DMS79 (cell line): ENCODE data around the gene SP140L.
"Not testable (repeated sequence)": the region's sequence is repeated elsewhere in the genome, so short reads cannot be mapped to it uniquely, and the experiment has no call there.

Source experiments
- DNase-seq: peaks from one replicate; lab custom pipeline; 2025; lab: John Stamatoyannopoulos, UW

SP140L gene

DNA sequence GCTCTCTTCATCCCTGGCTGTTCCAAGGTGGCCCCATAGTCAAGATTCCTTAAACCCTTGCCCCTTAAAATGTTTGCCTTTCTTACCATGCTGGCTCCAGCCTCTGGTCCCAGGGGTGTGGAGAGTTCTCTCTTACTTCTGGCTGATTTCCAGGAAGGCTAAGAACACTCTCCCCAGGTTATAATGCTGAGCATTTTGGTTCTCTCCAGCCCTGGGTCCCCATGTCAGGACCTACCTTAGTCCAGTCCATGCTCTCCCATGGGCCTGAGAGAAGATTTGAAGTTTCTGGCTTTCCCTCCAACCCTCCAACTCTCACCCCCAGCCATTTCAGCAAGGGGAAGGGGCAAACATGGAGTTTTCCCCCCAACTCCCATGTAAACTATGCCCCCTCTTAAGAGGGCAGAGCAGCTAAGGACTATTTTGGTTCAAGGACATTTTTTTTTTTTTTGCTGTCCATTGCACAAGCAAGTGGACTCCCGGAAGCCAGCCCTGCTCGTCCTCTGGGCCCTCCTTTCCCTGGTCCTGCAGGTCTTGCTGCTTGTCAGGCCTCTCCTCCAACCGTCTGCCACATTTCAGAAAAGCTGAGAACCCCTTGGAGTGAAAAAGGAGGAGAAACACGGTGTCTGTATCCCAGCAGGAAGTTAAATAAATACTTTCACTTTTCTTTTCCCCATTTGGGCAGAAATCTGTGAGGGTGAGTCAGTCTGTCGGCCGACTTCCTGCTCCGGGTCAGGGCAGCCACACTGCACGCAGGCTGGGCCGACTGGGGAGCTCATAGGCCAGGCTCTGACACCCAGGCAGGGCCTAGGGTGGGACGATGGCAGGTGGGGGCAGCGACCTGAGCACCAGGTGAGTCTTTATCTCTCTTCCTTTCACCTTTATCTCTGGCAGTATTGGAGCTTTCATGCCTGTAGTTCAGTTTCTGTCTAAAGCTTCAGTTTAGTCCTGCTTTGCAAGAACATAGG lies at the start of gene SP140L:
TSS of gene SP140L (plus strand) at position 741 of the 965 bp plus-strand sequence. CDS start at position 818, 77 bp downstream.
- DNase-seq = no peak

DNA sequence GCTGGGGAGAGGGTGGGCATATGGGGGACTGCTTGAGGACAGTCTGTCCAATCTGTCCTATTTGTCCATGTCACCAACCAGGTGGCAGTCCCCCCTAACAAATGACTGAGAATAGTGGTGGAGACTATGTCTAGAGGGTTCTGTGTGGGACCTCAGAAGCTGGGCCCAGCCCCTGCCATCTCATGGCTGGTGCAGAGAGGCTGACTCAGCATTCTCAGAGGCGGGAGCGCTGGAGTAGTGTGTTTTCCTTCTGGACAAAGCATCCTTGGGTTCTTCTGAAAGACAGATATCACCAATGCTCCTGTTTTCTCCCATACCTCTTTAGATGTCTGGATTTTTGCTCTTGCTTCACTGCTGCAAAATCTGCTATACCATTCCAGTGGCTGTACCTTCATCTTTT lies 44.1 kb upstream of the SP140L start:
- DNase-seq = no peak

DNA sequence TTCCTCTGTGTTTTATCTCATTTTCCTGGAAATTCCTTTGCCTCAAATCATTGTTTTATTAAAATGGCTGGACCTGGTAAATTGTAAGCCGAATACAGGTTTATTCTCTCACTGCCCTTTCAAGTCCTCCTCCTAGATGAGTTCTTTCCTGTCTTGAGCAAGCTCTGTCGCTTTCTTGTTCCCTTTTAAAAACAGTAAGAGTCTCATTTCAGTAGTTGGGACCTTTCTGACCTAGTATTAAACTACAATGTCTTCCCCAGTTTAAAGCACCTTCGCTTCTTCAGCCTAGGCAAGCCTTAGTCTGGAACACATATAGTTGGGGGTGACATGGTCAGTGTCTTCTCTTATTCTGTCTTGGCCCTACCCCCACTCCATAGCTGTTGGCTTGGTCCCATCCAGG lies 40.9 kb upstream of the SP140L start:
- DNase-seq = no peak

DNA sequence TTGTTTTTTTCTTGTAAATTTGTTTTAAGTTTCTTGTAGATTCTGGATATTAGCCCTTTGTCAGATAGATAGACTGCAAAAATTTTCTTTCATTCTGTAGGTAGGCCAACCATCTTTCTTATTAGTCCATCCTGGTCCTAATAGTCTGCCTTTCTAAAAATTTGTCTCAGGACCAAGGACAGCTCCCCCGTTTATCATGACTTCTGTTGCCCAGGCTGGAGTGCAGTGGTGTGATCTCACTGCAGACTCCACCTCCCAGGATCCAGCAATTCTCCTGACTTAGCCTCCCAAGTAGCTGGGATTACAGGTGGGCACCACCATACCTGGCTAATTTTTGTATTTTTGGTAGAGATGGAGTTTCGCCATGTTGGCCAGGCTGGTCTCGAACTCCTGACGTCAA lies 37.7 kb upstream of the SP140L start:
- not testable (repeated sequence) for DNase-seq

DNA sequence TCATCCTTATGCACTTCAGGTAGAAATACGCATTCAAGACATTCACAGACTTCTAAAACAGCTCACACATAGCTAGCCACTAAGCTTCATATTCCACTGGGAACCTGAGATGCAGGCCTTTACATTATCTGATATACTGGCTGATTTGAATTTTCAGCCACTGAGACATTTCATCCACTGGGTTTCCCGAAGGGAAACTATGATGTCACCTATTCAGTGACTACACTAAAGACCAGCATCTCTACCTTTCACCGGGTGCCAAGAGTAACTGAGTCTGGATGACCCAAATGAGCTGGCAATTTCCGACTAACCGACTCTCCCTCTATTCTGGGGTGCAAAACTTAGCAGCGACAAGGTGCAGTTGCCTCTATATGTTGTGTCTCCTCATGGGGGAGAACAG lies 31.8 kb upstream of the SP140L start:
- DNase-seq = no peak

DNA sequence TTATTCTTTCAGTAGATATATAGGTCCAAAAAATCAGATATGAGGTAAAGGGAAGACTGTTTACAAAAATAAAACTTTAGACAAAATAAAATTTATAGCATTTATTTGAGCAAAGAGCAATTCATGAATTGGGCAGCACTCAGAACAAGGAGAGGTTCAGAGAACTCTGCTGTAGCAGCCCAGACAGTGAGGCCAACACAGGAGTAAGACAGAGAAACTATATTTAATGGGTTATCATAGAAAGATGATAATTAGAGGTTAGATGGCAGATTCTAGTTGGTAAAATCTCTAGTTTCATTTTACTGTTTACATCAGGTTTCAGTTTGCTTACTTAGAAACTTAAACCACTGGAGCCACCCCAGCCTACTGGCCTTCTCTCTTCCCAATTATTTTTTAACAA lies 30.1 kb upstream of the SP140L start:
- DNase-seq = no peak

DNA sequence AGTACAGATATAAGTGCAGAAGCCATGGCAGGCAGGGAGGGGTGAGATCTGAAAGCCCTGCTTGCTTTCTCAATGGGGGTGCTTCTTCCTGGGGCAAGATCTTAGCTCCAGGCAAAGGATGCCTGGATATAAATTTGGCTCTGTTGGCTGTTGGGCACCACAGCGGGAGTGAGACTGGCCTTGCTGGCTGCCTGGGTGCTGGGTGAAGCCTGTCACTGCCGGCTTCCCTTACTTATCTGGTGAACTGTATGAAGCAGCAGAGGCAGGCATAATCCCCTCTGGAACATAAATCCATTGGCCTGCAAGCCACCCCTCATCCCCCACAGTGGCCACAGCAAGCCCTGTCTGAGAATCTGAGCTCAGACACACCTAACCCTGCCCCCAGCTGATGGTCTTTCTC lies 27.4 kb upstream of the SP140L start:
- DNase-seq = no peak

DNA sequence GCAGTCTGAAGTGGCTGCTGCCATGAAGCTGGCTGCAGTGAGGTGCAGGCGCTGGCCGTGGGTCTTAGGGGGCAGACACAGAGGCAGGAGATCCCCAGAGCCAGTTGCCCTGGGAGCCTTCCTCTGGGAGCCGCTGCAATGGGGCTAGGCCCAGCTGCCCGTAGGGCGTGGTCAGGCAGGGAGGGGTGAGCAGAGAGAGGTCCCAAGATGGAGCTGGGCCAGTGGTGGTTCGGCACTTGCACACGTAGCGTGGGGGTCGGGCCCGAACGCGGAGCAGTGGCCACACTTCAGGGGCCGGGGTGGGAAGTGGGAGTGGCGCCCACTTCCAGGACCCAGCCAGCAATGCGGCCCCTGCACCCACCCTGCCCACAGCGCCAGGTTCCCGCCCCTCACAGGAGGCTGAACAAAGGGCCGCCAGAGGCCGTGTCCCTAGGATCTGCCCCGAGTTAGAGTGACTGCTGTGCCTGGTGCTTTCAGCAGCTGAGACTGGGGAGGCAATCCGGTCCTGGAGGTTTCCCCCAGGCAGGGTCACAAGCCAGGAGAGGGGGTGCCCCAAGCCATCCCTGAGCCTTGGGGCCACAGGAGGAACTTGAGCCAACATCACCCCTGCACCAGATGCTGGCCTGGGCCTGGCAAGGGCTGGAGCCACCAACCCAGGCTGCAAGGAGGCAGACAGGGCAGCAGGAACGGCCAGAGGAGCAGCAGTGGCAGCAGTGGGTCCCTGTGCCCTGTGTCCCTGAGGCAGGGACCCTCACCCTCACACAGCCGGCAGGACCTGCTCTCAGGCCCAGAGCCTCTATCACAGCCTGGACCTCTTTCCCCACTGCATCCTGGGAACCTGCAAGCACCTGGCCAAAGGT lies 21.3 kb upstream of the SP140L start:
- DNase-seq = no peak

DNA sequence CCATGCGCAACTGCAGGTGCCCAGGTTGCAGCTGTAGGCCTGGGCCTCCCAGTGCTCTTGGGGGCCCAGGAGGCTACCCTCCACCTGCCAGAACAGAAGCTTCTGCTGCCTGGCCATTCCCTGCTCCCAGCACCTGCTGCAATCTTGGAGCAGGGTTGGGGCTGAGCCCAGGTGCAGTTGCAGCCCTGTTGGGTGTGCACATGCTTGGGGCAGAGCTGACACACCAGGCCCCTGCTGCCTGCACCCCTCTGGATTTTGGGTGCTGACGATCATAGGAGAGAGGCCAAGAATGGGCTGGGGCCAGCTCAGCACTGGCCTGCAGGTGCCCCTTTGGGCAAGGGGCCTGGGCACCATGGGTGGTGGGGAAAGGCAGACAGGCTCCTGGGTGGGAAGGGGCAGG lies 20.5 kb upstream of the SP140L start:
- no peak for DNase-seq

DNA sequence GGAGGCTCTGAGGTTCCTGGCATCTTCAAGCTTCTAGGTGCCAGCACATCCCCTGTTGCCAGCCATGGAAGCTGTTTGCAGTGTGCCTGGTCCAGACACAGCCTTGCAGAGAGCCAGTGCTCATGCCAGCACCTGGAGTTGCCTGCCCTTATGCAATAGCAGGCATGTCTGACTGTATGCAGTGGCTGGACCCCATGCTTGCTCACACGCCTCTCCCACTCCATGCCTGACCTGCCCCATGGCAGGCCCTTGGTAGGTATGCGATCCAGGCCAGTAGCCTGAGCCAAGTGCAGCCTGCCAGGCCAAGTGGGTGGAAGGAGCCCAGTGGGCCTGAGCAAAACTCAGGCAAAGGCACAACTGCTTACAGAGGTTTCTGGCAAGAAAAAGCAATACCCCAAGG lies 19.5 kb upstream of the SP140L start:
- DNase-seq = no peak

DNA sequence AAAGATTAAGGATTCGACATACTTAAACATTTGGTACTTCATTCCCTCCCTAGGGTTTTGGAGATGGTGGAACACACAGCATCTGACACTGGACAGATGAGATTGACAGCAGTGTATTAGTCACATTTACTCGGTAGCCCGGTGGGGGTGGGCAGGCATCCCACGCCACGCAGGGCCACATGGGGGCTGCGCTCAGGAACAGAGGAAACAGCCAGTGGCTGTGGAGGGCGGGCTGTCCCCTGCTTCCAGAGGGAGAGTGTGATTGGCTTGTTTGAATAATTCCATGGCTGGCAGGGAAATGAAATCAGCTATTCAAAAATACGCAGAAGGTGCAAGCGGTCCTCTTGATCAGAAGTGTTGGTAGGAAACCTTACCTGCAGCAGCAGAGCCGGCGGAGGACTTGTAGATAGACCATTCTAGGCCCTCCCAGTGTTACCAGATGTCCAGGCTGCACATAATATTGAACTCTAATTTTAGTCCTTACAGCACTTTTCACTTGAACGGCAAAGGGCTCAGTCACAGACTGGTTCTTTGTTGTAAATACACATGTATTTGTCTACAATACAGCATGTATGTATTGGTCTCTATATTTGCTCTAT lies 18.5 kb upstream of the SP140L start:
- no peak for DNase-seq

DNA sequence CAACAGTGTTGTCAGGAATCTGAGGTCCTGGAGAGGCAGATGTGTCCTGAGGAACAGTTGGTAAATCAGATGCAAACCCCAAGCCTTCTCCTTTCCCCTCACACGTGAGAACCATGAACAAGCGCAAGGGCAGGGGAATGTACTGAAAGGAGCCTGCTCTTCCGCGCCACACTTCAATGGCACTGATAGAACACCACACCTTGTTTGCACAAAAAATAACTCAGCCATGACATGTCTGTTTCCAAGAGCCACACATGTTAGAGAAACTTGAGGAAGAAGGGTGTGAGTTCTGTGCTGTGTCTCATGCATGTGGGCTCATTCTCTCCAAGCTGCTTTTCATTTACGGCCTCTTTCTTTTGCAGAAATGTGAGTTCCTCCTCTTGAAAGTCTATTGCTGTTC lies 16.2 kb upstream of the SP140L start:
- not testable (repeated sequence) for DNase-seq

DNA sequence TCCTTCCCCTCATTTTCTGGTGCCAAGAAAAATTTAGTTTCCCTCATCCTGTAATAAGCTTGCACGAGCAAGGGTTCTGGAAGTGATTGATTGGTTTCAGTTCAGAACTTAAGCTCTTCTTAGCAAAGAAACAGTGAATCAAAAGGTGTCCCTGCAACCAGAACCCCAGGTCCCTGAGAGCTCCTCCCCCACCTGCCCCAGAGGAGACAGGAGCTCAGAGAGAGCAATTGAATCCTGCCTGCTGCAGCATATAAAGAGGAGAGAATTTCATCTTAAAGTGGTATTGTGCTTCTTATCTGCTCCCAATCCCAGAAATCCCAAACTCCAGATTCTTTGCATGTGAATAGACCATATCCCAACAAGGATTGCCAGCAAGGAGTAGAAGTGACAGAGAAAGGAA lies 15.4 kb upstream of the SP140L start:
- not testable (repeated sequence) for DNase-seq

DNA sequence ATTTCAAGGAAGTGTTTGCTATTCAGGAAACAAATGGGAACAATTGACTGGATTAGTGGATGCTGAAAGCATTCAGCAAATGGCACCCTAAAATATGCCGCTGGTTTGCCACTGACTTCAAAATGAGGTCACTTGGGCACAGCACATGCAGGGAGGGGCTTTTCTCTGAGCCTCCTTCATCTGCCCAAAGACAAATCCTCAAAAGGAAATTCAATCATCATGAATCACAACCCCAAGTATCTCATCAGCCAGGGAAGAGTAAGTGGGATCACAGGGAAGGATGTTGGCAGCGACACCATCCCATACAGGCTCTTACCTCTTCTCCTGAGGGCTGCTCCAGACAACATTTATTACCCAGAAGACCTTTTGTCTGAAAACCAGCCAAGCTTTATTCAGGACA lies 14.4 kb upstream of the SP140L start:
- DNase-seq = no peak

DNA sequence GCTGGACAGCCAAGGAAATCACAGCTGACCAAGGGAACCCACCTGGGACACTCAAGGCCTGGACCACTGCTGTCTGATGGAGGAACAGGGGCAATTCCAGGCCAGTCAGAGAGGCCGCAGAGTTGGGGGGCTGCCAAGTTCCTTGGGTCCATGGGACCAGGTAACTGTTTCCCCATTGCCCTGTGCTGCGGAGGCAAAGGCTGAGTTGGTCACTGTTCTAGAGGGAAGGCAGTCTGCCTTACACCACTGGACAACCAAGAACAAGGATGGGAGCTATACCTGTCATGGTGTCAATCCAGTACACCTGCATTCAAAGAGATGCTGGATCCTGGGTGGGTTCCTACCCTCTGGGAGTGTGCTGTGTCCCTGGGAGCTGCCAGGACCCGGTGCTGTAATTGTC lies 9.6 kb upstream of the SP140L start:
- DNase-seq = no peak

DNA sequence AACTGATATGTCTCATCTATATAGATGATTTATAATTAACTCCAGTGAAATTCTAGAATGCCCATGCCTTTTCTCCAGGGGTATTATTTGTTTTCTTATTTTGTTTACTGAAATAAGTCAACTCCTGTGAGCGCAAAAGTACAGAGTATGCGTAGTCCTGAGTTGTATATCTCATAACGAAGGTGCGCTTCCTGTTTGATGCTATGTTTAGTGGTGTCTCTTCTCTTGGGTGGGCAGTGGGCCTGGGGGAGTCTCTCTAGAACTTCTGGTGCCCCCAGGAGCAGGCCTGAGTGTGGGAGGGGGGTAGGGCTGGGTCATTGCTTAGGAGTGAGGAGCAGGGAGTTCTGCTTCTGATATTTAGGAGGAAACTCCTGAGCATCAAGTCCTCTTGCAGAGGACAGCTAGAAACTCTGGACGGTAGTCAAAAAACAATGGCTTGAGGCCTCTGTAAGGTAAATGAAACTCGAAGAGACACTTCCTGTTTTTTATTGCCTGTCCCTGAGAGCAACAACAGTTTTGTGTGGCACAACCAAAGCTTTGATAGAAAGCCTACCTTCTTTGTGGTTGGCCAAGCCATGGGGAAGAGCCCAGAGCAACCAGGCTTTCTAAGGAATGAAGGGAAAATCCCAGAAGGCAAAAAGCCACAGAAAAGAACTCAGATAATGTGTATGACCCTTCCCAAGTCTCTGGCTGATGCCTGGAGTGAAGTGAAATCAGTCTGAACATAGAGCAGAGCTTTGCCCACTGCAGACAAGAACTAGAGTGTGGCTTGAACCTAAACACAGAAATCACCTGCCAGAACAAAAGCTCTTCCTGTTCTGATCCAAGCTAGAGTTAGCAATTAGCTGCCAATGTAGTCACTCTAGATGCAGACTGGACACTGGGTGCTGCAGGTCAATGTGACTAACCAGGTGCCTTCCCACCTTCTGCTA lies 8.5 kb upstream of the SP140L start:
- no peak for DNase-seq

DNA sequence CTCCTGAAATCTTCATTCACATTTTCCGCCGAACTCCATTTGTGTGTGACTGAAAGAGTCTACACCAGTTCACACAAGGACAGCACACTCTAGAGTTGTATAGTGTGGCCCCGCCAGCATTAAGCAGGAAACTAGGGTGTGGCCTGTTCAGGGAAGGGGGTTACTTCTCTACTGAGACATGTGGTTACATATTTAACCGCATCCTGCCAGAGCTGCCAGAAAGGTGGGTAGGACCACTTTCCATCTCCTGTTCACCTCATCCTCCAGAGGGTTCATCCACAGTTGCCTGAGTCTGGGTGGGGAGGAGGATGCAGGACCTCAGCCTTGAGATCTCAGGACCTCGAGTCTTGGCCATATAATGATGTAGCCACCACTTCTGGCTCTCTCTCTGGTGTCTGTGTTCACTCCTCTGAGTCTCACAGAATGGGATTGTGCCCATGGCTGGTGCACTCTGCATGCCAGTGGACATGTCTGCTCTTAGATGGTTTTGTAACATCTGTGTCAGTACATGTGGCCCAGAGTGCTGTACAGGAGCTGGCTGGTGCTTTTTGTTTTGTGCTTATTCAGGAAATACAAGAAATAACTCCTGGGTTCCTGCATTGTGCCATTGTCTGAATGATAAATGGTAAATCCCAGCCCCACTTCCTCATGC lies 7.7 kb upstream of the SP140L start:
- DNase-seq = no peak

DNA sequence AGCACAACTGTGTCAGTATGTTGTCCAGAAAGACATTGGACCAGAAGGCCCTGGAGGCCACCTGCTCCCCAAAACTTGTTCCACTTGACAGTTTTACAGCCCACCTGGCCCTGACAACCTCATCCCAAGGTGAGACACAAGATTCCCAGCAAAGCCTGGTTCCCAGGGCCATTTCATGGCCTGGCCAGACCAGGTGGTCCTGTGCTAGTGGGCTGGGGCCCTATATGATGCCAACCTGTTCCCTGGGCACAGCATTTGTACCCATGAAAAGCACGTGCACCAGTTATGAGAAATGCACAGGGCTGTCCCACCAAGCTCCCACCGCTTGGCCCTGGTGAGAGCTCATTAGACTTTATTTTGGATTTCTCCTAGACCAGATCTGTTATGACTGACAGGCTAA lies 6.0 kb upstream of the SP140L start:
- no peak for DNase-seq

DNA sequence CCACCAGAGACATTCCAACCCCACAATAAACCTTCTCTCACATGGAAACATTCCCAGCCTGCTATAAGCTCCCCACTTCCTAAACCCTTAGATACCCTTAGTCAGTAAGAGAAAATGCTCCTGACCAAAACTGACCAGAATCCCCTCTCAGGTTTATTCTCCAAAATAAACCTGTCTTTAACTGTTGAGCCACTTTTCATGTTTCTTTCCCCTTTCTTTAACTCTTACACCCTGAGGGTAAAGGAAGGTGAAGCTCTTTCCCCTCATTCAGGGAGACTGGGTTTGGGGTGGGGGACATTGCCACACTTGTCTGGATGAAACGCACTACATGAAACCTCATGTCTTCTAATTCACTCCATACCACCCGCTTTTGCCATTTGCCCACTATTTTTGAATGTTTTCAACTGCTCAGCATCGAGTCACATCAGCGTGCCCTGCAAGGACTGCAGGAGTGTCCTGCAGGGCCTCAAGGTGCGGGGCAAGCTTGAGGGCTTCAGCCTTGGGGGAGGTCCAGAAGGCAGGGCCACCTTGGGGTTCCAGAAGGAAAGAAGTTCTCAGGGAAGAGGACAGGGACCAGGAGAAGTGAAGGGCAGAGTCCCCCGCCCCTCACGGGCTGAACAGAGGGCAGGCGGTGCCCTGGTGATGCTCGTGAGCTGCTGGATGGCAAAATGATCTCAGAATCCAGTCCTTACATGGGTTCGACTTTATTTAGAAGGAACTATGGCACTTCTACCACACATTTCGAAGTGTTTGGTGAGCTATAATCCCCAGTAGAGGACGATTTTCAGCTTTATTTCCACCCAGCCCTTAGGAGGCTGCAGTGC lies 4.2 kb upstream of the SP140L start:
- DNase-seq = no peak
